IMR-90 (cell line): ENCODE data around the gene CNTN4. TPM values are rescaled to one million over a fixed set of nuclear protein-coding genes. Genes with fewer than 3 reads are reported as not detected.

ENCODE experiments used
- ATAC-seq: fragments of 200-7000 bp; cut with Tn5 transposase; 2 replicates; pipeline ENCODE4 v1.9.1; 2020; ENCODE audit warnings: low read depth, mild to moderate bottlenecking, moderate library complexity
- BruUV-seq: library from RNA; stranded (reverse); fragments of 400-500 nt; replicated peaks from 2 replicates; lab custom pipeline; 2021; lab: Mats Ljungman, UMichigan
- CTCF ChIA-PET: fragments of 300-600 bp; formaldehyde crosslinking; extraction: SDS; loops from one replicate; lab custom pipeline; 2021; ENCODE audit warnings: antibody characterized with exemption; lab: Yijun Ruan, JAX
- POLR2A ChIA-PET: fragments of 300-600 bp; sonication (Branson Sonifier 250); formaldehyde crosslinking; loops from one replicate; lab custom pipeline; 2022; ENCODE audit warnings: antibody characterized with exemption; ENCODE audit not compliant: unreplicated experiment; lab: Charles Lee
- DNase-seq: peaks from one replicate; pipeline ENCODE4 v3.0.0; 2013
- H2AFZ ChIP-seq: replicated peaks from 2 replicates; pipeline ENCODE3; 2013; ENCODE audit warnings: low read length, mild to moderate bottlenecking; ENCODE audit not compliant: poor library complexity
- H2AK5ac ChIP-seq: 2 replicates; pipeline ENCODE4 v1.6.1; 2013; ENCODE audit warnings: low read depth, low read length, inconsistent platforms
- H2AK9ac ChIP-seq: replicated peaks from 2 replicates; pipeline ENCODE3; 2013; ENCODE audit warnings: mild to moderate bottlenecking, low read depth, low read length, moderate library complexity; ENCODE audit not compliant: poor library complexity
- H2BK120ac ChIP-seq: 2 replicates; pipeline ENCODE4 v1.6.1; 2013; ENCODE audit warnings: low read depth, low read length, inconsistent platforms
- H2BK15ac ChIP-seq: 3 replicates; pipeline ENCODE4 v1.6.1; 2013; ENCODE audit warnings: low read depth, low read length, inconsistent platforms
- H2BK20ac ChIP-seq: 2 replicates; pipeline ENCODE4 v1.6.1; 2013; ENCODE audit warnings: low read depth, mild to moderate bottlenecking, inconsistent platforms, low read length, moderate library complexity
- H2BK5ac ChIP-seq: 2 replicates; pipeline ENCODE4 v1.6.1; 2013; ENCODE audit warnings: mild to moderate bottlenecking, low read depth, low read length, inconsistent platforms; ENCODE audit not compliant: poor library complexity, severe bottlenecking
- H3K14ac ChIP-seq: replicated peaks from 2 replicates; pipeline ENCODE4 v1.6.1; 2013; ENCODE audit warnings: low read depth, low read length, inconsistent platforms
- H3K18ac ChIP-seq: 2 replicates; pipeline ENCODE4 v1.6.1; 2013; ENCODE audit warnings: low read depth, low read length, control low read depth
- H3K23ac ChIP-seq: 2 replicates; pipeline ENCODE4 v1.6.1; 2013; ENCODE audit warnings: low read depth, low read length, inconsistent platforms
- H3K27ac ChIP-seq: 2 replicates; pipeline ENCODE4 v1.5.1; 2013; ENCODE audit warnings: mild to moderate bottlenecking, control low read depth, low read length; ENCODE audit not compliant: insufficient read depth
- H3K27me3 ChIP-seq: 2 replicates; pipeline ENCODE4 v1.6.1; 2013; ENCODE audit warnings: low read length; ENCODE audit not compliant: control insufficient read depth, insufficient read depth
- H3K36me3 ChIP-seq: 2 replicates; pipeline ENCODE4 v1.6.1; 2013; ENCODE audit warnings: low read length, mixed read lengths; ENCODE audit not compliant: control insufficient read depth, insufficient read depth
- H3K4ac ChIP-seq: 2 replicates; pipeline ENCODE4 v1.6.1; 2013; ENCODE audit warnings: low read depth, low read length, inconsistent platforms
- H3K4me1 ChIP-seq: 2 replicates; pipeline ENCODE4 v1.6.1; 2013; ENCODE audit warnings: low read length, mixed read lengths; ENCODE audit not compliant: control insufficient read depth, insufficient read depth
- H3K4me2 ChIP-seq: 2 replicates; pipeline ENCODE4 v1.6.1; 2013; ENCODE audit warnings: low read depth, mild to moderate bottlenecking, control low read depth, low read length, moderate library complexity
- H3K4me3 ChIP-seq: 2 replicates; pipeline ENCODE4 v1.5.1; 2013; ENCODE audit warnings: low read depth, mild to moderate bottlenecking, control low read depth, low read length, moderate library complexity; ENCODE audit not compliant: insufficient read depth
- H3K56ac ChIP-seq: 2 replicates; pipeline ENCODE4 v1.6.1; 2013; ENCODE audit warnings: low read length, inconsistent platforms; ENCODE audit not compliant: insufficient read depth; ENCODE audit errors: extremely low read depth
- H3K79me1 ChIP-seq, 2 experiments: 2 replicates each; pipeline ENCODE4 v1.6.1; 2013; ENCODE audit warnings: low read length in 2 of 2, inconsistent platforms in 1 of 2, low read depth in 1 of 2
- H3K9ac ChIP-seq: 2 replicates; pipeline ENCODE4 v1.6.1; 2013; ENCODE audit warnings: low read depth, low read length, control low read depth
- H3K9me1 ChIP-seq: 2 replicates; pipeline ENCODE4 v1.6.1; 2013; ENCODE audit warnings: low read length, inconsistent platforms; ENCODE audit not compliant: insufficient read depth
- H3K9me3 ChIP-seq: 2 replicates; pipeline ENCODE4 v1.6.1; 2013; ENCODE audit warnings: low read length; ENCODE audit not compliant: control insufficient read depth, insufficient read depth
- H4K20me1 ChIP-seq: 2 replicates; pipeline ENCODE4 v1.6.1; 2013; ENCODE audit warnings: low read length, inconsistent platforms; ENCODE audit not compliant: insufficient read depth
- H4K5ac ChIP-seq: 2 replicates; pipeline ENCODE4 v1.6.1; 2013; ENCODE audit warnings: mild to moderate bottlenecking, low read depth, low read length, control low read depth
- H4K8ac ChIP-seq, 2 experiments: 2 replicates each; pipeline ENCODE4 v1.6.1; 2013; ENCODE audit warnings: low read depth in 2 of 2, low read length in 2 of 2, control low read depth in 1 of 2, inconsistent platforms in 1 of 2
- H4K91ac ChIP-seq: 2 replicates; pipeline ENCODE4 v1.6.1; 2013; ENCODE audit warnings: low read depth, low read length, inconsistent platforms; ENCODE audit not compliant: insufficient read depth
- CHD1 ChIP-seq: IDR thresholded peaks from 2 replicates; pipeline ENCODE4 v1.6.1; 2012; ENCODE audit warnings: low read depth, low read length, improper control_type of control experiment
- FOS ChIP-seq: fragments of 150-350 bp; IDR thresholded peaks from 2 replicates; pipeline ENCODE4 v1.6.1; 2016; ENCODE audit warnings: low read depth, low read length
- RAD21 ChIP-seq: IDR thresholded peaks from 2 replicates; pipeline ENCODE4 v1.6.1; 2012; ENCODE audit warnings: low read length, improper control_type of control experiment
- WGBS, 2 experiments: methylation state at CpG; one replicate each; pipeline versions ENCODE4 v1.1.5 to v1.1.7; 2013; ENCODE audit warnings: missing lambda C conversion rate in 2 of 2; ENCODE audit not compliant: insufficient read length in 1 of 2; ENCODE audit errors: extremely low coverage in 2 of 2; 5-methylcytosine and 5-hydroxymethylcytosine counted together
- dilution Hi-C: fragments of 300-500 bp; cut with HindIII; formaldehyde crosslinking; loops from one replicate; pipeline ENCODE4 v1.14.3; 2018; ENCODE audit warnings: low sequenced_read_pairs; ENCODE audit not compliant: unreplicated experiment
- in situ Hi-C: fragments of 300-500 bp; cut with MboI; formaldehyde crosslinking; loops from 3 replicates; pipeline ENCODE4 v1.14.3; 2019; ENCODE audit warnings: low sequenced_read_pairs, inconsistent platforms, mixed read lengths
- intact Hi-C: fragments of 100-400 bp; cut with micrococcal nuclease; formaldehyde crosslinking; loops from 2 replicates; pipeline ENCODE4 v1.10.0; 2022
- polyA plus RNA-seq, 3 experiments: library from polyadenylated mRNA; depleted of rRNA; stranded (reverse); fragments of >200 nt; gene quantifications; 2 replicates each; pipeline ENCODE4 v1.2.3, GENCODE V29; 2012; ENCODE audit warnings: low replicate concordance in 1 of 3
- total RNA-seq: library from RNA; depleted of rRNA; stranded (reverse); fragments of >200 nt; gene quantifications from 2 replicates; pipeline ENCODE4 v1.2.3, GENCODE V29; 2012

CNTN4 gene
- total and polyA plus RNA-seq, 2 of the 4 experiments (the other 2 are of a cell fraction) = under 0.01 TPM; not detected in 1

GRCh38 chr3:2180634-2181033, 82.0 kb downstream of the CNTN4 start:
- no peak overlapping the region for H3K4me3 ChIP-seq
- no TSS peak for BruUV-seq
- H2BK120ac ChIP-seq = no peak overlapping the region
- ChIA-PET CTCF (no interaction called here), POLR2A (no interaction called here)
- no peak overlapping the region for H3K27ac ChIP-seq
- WGBS, 2 experiments = no CpG with 5 or more reads among the region's 2 CpGs
- ATAC-seq = no peak
- H4K91ac ChIP-seq = no peak overlapping the region
- H3K9ac ChIP-seq = no peak overlapping the region
- no peak overlapping the region for H2AFZ ChIP-seq
- H4K20me1 ChIP-seq = no peaks in the 10 kb centered on the region
- no peaks in the 10 kb centered on the region for H3K27me3 ChIP-seq
- dilution Hi-C loops (no loop called here), intact Hi-C loops (no loop called here), in situ Hi-C loops (no loop called here)
- no peak overlapping the region for H3K56ac ChIP-seq
- no peak for DNase-seq
- no peak overlapping the region for H3K23ac ChIP-seq
- no peak overlapping the region for H3K18ac ChIP-seq
- no peak overlapping the region for H2BK15ac ChIP-seq
- H3K9me3 ChIP-seq = peaks cover 13% of the 10 kb centered on the region
- no peak overlapping the region for H2BK20ac ChIP-seq
- no peak overlapping the region for H4K8ac ChIP-seq
- no peaks in the 10 kb centered on the region for H3K79me1 ChIP-seq
- no peak overlapping the region for H3K14ac ChIP-seq
- H4K5ac ChIP-seq = no peak overlapping the region
- H3K4ac ChIP-seq = no peak overlapping the region
- no peak overlapping the region for H2BK5ac ChIP-seq
- no peak overlapping the region for H3K4me2 ChIP-seq
- no peak for TF ChIP-seq CHD1
- TF ChIP-seq FOS = no peak
- no peak for TF ChIP-seq RAD21
- no peaks in the 10 kb centered on the region for H3K36me3 ChIP-seq
- no peak overlapping the region for H2AK5ac ChIP-seq
- H3K4me1 ChIP-seq = no peaks in the 10 kb centered on the region
- H3K9me1 ChIP-seq = no peaks in the 10 kb centered on the region
- H2AK9ac ChIP-seq = no peak overlapping the region
